SIG-M5 treated with dmso at 0.1 percent for 504 hours (cell line): ENCODE results near the gene VPS39.

Experiments used
- DNase-seq: peaks from one replicate; lab custom pipeline; 2025; ENCODE audit not compliant: unreplicated experiment; lab: John Stamatoyannopoulos, UW

Gene VPS39

GRCh38 chr15:42146551-42147430 is 61.3 kb downstream of the VPS39 start:
- DNase-seq: no peak

DNA sequence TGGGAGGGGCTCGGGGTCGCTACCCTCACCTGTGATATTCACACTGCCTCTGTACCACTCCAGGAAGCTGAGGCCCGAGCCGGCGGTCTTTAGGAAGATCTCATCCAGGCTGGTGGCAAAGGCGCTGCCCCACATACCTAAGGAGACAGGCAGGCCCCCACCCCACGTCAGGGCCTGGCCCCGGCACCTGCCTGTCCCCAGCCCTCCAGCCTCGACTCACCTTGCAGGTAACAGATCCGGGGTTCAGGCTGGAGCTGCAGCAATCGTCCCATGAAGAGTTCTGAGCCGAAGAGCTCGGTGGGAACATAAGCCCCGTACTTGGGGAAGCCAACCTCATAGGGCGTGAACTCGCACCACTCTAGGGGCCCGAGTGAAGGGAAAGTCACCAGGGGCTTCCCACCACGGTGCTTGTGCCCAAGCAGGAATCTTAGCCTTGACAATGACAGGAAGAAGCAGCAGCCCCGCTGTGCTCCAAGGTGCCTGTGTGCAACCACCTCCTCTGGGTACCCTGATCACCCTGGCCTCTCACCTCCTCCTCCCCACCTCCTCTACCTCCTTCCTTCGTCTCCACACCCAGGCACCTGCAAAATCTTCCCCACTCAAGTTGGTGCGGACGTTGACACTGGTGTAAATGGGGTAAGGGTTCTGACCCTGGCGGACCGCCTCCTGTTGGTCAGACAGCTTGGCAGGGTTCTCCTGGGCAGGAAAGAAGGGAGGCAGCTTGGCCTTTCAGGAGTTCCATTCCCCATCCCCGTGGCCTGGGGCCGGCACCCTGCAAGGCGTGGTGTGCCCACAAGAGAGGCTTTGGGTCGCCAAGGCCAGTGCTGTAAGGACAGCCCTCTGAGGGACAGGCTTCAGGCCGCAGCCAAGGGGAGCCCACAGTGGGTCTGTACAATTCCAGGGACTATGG is 62.3 kb downstream of the VPS39 start:
- no peak for DNase-seq

- DNase-seq: no peak
Measured at GRCh38 chr15:42144841-42145375, 63.2 kb downstream of the VPS39 start.

- no peak for DNase-seq
Measured at GRCh38 chr15:42143866-42144625, 64.1 kb downstream of the VPS39 start.

DNA sequence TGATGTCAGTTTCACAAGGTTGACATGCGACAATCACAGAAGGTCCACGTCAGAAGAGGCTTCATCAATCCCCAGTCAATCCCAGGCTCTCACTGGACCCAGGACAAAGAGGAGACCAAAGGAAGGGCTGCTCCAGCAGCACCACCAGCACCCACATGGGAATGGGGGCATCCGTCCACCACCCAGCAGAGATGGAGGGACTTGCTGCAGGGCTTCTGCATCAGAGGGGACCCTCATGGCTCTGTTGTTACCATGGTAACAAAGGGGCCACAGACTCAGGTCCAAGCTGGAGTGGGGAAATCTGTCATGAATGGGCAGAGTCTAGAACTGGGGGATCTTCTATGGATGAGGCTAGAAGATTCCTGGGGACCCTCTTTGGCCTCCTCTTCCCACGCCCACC is 64.7 kb downstream of the VPS39 start:
- no peak for DNase-seq

DNA sequence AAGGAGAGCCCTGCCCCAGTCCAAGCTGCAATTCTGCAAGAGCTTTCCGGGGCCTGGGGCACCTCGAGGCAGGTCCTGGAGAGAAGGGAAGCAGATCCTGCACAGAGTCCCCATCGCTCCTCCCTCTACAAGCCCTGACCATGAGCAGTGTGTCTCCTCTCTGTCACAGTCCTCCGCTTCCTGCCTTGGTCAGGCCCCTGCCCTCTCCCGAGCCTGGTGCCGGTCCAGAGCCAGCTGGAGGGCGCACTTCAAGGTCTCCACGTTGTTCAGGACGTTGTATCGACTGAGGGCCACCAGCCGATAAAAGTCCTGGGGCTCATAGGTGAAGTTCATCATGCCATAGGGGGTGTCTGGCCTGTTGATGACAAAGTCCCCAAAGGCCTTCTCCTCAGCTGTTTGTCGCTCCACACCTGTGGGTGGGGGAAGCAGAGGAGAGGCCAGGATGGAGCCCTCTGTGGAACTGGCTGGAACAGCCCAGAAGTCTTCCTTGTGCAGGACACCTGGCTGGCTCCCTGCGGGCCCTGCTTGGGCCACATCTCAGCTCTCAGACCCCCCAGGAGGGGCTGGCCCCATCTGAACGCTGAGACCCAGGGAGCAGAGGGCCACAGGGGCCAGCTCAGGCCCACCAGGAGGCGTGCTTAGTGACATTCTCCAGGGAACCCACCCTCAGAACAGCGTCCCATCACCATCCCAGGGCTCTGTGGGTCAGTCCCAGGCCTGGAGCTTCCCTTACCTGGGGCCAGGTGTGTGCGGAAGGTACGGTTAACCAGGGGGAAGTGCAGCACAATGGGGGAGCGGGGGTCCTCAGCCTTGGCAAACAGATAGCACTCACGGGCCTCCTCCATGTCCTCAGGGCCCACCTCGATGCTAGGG is 66.1 kb downstream of the VPS39 start:
- no peak for DNase-seq

GRCh38 chr15:42141246-42141645 is 66.9 kb downstream of the VPS39 start:
- DNase-seq: no peak

DNA sequence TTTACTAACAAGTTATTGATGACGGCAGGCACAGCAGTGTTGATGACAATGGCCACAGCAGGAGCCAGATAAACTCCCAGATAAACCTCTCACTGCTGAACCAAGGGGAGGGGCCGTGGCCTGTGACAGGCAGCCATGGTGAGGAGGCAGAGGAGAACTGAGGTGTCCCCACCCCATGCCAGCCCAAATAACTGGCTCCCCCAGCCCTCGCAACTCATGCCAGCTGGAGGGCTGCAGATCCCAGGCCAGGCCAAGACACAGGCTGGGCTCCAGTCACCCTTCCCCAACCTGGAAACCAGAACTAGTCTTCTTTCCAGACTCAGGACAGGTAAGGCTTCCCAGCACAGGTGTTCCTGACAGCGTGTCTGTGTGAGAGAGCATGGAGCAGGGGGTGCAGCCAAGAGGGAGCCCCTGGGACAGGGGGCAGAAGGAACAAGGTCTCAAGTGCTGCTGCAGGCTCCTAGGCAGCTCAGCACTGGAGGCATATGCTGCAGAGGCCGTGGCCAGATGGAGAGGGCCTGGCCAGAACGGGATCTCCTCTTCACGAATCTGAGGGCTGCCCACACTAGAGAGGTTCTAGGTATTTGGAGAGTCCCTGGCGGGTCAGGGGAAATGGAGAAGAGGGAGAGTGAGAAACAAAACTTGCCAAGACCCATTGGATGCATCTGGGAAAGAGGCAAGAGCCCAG is 67.6 kb downstream of the VPS39 start:
- DNase-seq: no peak

- DNase-seq: no peak
Measured at GRCh38 chr15:42139596-42139995, 68.5 kb downstream of the VPS39 start.

DNA sequence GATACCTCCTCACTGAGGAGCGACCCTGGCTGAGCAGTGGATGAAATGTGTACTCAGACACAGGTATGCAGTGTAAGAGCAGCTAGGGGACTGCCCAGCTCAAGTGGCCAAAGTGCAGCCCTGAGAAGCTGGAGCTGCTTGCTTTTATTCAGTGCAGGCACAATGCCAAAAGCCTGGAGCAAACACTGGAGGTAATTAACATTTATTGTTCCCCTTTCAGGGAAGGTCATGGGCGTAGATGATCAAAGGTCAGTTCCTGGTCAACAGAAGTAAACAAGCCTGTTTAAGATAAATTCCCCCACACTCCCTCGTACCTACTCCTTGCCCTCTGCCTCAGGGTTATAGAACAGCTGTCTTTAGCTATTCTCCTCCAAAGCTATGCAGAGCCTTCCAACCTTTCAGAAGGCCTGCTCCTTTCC is 69.1 kb downstream of the VPS39 start:
- no peak for DNase-seq

- DNase-seq: no peak
Measured at GRCh38 chr15:42138411-42138810, 69.7 kb downstream of the VPS39 start.

DNA sequence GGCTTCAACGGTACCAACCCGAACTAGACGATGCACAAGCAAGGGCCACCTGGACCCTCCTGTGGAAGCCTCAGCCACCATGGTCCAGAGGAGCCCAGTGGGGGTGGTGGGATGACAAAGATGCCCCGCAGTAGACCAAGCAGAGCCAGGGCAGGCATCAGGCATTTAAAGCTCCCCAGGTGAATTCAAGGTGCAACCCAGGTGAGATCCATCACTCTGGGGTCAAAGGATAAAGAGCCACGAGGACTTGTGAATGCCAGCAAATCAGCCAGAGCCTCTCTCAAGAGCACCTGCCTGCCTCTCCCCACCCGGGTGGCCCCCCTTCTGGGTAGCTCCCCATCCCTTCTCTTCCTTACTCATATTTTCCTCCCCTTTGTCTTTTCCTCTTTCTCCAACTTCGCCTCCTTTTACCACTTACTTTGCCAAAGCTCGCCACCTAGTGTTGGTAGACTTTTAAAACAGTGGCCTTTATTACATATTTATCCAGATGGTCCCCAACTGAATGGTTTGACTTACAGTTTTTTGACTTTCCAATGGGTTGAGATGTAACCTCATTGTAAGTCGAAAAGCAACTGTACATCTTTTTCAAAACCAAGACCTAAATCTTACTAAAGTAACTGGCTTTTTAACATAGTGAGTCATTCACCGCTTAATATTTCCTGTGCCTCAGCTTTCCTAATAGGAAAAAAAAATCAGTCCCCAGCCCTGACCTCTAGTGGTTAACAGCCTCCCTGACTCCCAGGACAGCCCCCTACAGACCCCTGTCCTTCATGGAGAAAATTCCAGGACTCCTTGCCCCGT is 70.4 kb downstream of the VPS39 start:
- peak; percentile 41 for DNase-seq

GRCh38 chr15:42136513-42136912 is 71.6 kb downstream of the VPS39 start:
- DNase-seq: no peak

DNA sequence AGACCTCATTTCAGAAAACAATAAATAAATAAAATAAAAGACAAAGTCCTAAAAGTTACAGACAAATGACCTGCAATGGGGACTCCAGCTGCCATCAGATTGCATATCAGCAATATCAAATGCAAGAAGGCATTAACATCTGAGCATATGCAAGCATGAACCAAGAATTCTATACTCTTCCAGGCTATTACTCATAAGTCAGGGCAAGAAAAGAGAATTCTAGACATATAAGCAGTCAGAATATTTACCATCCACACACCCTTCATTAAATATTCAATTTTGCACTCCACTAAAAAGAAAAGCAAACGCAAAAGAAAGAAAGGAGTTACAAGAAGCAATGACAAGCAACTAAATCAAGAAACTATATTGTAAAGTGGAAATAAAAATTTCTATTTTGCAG is 72.8 kb downstream of the VPS39 start:
- no peak for DNase-seq

DNA sequence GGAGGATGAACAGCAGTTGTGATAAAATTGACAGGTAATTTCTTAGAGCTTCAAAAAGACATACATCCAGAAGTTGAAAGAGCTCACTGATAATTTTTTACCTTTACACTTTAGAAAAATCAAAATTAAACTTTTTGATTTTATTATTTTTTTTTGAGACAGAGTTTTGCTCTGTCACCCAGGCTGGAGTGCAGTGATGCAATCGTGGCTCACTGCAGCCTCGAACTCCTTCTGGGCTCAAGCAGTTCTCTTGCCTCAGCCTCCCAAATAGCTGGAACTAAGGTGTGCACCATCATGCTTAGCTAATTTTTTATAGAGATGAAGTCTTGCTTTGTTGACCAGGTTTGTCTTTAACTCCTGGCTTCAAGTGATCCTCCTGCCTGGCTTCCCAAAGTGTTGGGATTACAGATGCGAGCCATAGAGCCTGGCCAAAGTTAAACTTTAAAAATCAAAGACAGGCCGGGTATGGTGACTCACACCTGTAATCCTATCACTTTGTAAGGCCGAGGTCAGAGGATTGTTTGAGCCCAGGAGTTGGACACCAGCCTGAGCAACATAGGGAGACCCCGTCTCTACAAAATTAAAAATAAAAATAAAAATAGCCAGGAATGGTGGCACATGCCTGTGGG is 73.4 kb downstream of the VPS39 start:
- no peak for DNase-seq

- DNase-seq: peak; percentile 43
Measured at GRCh38 chr15:42133886-42134502, 74.1 kb downstream of the VPS39 start.

GRCh38 chr15:42133356-42133755 is 74.7 kb downstream of the VPS39 start:
- DNase-seq: no peak
